HG02943 (cell line): ENCODE measurements around the gene PDE4B.

Source experiments
- ATAC-seq: cut with Tn5 transposase; IDR thresholded peaks from one replicate; pipeline ENCODE4 v1.9.1; 2021; ENCODE audit warnings: mild to moderate bottlenecking, low read depth, moderate library complexity; ENCODE audit not compliant: unreplicated experiment

PDE4B gene

DNA sequence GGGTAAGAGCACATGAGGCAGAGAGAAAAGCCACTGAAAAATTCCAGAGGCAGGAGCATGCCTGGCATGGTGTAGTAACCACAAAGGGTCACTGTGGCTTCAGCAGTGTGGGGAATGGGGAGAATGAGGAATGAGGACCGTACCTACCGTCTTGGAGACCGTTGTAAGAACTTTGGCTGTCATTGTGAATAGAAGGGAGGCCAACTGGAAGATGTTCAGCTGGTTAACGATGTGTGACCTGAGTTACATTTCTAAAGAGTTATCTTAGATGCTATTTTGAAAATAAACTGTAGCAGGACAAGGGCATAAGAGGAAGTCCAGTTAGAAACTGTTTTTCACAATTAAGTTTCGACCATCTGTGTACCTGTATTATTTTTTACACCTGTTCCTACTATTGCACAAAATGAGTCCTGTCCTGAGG lies 375.8 kb downstream of the PDE4B start:
- ATAC-seq: no peak

DNA sequence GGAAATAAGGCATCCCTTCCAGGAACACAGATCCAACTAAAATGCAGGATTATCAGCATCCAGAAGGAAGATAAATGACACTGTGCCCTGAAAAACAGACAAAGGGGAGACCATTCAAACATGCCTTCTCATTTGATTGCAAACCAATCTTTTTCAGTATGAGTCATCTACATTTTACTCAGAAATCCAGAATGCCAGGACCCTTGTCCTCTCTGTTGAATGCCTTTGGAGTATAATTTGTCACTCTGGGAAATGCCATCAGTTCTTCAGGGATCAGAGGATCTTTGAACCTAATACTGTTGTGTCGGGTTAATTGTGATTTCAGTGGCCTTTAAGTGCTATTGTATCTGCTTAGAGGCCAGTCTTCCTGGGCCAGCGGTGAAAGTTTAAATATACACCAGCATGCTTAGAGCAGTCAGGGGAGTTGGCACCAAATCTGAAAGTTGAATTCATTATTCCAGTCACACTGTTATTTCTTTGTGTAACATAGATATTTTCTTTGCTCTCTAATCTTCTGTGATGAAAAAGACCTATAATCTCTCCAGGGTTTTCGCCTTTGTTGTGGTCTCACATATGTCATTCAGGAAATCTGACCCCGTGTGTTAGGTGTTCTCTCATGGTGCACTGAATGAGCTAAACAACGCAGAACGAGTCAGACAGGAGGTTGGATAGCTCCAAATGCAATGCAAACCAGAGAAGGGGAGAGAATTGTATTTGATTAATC lies 376.4 kb downstream of the PDE4B start:
- ATAC-seq: no peak

DNA sequence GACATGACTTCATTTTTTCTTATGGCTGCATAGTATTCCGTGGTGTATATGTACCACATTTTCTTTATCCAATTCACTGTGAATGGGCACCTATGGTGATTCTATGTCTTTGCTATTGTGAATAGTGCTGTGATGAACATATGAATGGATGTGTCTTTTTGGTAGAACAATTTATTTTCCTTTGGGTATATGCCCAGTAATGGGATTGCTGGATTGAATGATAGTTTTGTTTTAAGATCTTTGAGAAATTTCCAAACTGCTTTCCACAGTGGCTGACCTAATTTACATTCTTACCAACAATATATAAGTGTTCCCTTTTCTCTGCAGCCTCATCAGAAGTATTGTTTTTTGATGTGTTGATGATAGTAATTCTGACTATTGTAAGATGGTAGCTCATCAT lies 379.6 kb downstream of the PDE4B start:
- ATAC-seq: no peak

DNA sequence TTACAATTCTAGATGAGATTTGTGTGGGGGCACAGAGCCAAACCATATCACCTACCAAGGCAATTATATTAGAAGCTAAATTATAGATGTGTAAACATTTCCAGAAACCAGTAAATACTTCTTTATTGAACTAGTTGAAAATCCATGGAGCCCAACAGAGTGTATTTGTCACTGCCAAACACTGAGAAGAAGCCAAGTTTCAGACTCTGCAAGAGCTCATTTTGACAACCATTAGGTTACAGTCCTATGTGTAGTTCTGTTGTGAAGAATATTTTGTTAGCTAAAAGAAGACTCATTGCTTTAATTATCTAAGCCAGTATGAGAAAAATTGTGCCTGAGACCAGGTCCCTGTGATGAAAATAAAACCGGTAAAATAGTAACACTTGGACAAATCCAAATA lies 382.4 kb downstream of the PDE4B start:
- no peak for ATAC-seq

DNA sequence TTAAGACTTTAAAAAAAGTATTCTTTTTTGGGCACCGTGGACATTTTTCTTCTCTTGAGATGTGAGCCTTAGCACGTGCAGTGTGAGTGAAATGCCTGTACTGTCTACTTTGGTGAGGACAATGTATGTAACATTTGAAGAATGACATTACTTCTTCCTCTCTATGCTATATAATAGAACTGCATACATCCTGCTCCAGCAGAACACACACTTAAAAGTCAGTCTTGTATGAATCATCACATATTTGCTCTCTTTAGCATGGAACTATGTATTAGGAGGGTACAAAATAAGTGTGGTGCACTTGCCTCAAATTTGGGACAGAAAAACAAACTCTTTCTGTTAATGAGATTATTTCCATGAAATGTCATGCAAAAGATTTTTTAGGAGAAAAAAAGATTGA lies 382.9 kb downstream of the PDE4B start:
- ATAC-seq: no peak

DNA sequence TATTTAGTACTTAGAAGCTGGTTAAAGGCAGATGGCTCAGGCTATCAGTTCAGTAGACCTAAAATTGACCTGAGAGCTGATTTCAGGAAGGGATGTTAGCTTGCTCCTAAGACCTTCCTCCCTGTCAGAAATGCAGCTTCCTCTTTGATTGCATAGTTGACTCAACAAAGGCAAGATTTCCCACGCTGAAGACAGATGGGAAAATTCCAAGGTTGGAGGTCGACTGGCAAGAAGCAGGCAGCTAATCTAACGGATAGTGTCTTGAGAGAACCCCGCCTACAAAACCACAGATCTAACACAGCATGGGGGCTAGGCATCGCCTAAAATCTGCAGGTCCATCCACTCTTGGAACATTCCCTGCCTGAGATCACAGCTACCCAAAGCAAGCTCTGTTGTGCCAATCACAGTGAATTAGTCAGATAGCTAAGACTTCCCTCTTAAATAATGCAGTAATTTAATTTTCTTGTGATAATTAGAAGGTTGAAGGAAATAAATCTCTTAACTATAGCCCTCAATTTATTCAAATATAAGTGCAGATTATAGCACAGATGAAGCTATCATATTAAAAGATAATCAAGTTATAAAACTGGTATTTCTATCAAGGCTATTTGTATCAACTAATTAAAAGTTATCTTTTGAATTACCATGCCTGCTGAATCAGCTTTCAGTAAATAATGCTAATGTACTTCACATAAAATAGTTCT lies 383.5 kb downstream of the PDE4B start:
- no peak for ATAC-seq

DNA sequence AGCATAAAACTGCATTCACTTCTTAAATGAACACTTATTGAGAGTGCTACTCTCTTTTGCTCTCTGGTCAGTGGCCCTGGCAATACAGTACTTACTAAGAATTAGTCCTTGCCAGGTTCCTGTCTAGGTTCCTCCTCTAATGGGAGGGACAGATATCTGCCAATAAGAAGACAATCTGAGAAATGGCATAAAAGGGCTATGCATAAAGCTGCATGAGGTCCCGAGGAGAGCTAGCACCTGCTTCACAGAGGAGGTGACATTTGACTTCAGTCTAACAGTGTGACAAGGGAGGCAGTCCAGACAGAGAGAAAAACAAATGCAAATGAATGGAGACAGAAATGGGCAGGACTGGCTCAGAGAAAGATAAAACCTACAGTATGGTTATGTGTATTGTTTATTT lies 384.1 kb downstream of the PDE4B start:
- ATAC-seq: no peak

DNA sequence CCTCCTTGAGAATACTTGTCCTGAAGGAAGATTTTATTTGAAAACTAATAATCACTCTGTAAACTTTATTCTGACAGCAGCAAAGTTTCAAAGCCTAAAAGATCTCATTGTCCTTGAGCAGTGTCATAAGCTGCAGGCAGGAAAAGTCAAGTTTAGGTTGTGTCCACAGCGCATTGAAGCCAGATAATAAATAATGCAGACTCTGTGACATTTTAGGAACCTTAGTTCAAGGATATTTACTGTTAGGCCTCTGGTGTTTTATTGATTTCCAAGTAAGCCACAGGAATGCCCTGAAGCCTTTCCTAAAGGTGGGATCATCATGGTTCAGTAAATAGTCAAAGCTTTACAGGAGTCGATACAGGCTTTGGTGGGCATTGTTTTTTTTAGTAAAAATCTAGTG lies 384.8 kb downstream of the PDE4B start:
- no peak for ATAC-seq

DNA sequence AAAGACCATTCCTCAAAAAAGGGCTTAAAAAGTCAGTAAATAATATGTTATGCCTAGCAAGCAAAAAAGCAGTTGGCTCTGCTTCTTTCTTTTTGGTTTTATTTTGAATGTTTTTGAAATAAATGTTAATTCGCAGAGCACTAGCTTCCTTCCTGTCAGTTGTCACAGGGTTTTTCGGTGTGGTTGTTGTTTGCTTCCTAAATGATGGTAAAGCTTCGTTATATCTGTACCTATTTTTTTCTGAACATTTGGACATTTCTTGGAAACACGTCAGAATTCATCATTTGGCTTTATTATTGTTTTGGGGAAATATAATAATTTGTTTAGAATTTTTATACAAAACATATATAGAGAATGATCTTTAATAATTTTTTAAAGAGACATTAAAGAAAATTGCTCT lies 389.3 kb downstream of the PDE4B start:
- ATAC-seq: no peak

DNA sequence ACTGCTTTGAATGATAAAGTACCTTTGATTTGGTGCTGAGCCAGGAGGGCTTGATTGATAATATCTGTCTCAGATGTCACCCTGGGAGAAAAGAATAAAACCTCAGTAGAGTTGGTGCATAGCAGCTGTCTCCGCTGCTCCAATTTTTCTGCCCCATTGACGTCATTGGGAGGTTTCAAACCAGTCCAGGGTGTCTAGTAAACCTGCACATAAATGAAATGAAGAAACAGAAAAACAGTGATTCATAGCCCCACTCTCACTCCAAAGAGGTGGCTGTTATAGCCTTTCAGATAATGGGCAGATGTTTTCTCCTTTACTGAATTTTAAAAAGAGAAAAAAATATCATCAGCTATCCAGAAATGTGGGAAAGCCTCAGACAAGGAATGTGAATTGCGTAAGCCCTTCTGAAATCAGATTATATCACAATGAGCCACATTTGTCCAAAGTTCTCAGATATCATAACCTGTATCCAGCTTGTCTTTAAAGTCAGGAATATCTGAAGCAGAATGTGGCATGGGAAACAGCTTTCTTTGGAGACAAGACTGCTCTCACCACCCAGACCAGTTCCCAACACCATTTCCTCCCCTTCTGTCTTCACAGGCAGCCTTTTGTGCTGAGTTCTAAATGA lies 390.0 kb downstream of the PDE4B start:
- ATAC-seq: no peak

DNA sequence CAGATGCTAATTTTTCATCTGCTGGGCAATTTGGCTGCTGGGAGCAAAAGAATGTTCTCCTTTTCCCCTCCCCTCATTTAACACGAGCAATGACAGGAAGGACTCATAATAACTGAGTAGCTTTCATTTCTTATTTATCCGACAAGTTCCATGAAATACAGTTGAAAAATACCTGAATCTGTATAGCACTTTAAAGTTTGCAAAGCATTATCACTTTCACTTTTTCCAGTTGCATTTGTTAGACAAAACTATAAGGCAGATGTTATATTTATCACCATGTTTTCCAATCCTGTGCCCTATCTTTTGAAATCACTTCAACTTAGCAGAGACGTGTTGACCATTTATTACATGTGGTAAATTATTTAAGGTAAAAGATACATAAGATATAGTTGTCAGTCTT lies 390.7 kb downstream of the PDE4B start:
- ATAC-seq: no peak

DNA sequence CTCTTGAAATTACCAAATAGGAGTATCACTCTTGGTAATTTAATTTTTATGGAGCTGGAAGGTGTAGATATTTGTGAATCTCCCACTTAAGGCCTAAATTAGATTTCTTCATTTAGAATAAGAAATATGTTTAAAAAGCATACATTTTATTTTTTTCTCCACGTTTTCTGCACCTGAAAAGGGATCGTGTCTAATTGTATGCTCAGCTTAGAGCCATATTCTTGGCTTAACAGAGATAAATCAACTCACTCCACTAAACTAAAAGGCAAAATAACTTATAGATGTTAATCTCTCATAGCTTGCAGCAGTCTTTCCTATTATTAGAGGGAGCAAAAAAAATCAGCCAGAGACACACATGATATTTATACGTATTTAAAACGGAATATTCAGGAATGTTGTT lies 404.4 kb downstream of the PDE4B start:
- ATAC-seq: no peak

DNA sequence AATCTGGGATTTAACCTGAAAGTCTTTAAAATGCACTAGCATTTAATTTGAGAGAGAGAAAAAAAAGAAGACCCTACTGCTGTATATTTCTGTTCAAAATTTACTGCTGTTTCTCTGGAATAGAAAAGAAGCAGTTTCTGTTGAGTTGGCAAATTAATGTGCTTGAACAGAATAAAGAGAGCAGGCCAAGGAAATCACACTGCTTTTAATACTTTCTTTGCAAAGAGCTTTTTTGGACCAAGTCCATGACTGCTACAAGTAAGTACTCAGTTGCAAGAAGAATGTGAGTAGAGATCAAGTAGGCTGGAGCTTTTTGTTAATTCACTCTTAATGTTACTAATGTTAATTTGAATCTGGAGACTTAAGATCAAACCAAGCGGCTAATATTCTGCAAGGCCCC lies 405.1 kb downstream of the PDE4B start:
- no peak for ATAC-seq

DNA sequence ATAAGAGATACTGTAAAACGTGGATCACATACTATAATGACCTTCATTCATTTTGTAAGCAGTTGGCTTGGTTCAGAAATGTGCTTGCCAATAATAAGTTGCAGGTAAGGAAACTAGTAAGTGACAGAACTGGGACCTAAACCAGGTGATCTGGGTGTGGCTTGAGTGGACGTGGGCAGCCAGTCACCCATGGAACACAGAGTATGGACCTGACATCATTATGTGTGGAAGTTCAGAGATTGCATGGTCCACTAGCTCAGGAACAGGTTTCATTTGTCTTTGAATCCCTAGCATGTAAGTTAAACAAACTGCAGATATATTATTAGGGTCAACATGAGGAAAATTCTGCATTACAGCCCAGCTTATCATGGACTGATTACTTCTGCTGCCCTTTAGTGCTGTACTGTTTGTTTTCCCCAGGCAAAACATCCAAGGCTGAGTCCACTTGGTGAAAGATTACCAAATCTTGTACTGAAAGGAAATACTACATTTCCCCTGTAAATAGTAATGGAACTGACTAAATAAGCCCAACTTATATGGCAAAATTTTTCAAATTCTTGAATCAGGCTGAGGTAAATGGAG lies 414.0 kb downstream of the PDE4B start:
- no peak for ATAC-seq

DNA sequence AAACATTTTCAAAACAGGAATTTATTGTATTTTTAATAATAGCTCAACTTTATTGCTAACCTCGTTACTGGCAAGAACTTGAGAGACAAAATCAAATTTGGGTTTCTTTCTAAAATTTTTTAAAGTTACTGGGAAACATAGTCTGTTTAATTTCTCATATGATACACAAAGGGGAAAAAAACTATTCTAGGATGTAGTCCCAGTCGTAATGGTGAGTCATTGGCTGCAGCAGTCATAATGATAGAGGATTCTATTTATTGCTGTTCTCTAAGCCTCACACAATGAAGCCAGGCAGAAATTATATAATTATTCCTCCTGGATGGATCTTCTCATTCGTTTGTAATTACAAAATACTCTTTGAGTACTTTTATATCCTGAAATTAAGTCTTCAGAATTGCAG lies 414.8 kb downstream of the PDE4B start:
- ATAC-seq: no peak

DNA sequence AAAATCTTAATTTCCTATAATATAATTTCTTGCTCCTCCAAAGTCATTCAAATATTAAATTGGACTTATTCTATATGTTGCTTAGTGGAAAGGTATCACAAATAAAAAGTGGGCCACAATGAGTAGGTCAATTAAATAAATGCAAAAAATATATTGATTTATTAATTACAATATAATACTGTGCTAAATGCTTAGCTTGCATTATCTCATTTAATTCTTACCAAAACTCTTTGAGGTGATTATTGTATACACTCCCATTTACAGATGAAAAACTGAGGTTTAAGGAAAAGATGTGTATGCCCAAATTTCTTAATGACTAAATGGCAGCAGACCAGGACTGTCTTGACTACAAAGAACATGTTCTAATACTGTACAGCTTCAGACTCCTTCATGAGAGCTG lies 415.9 kb downstream of the PDE4B start:
- ATAC-seq: no peak

DNA sequence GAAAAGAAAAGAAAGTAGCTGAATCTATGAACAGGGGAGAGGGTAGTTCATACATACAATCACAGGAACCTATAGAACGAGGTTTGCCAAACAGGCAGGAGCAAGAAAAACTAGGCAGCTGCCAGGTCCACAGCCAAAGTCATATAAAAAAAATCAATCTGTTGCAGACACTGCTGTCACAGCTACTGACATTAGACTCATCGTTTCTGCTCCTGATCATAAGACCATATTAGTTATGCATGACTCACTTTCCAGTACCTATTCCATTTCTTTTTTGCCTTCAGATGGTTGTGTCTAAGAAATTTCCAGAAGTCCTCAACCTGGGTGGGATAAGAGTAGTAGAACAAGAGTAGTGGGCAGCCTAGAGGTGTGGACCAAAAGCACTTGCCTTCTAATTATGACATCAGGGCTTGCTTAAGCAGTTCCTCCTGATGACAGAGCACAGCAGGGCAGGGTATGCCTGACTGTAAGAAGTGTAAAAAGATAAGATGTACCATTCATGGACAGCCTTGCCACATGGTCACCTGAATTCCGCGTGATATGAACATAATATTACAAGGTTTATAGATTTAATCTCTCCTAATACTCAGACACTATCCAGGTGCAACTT lies 418.0 kb downstream of the PDE4B start:
- no peak for ATAC-seq

DNA sequence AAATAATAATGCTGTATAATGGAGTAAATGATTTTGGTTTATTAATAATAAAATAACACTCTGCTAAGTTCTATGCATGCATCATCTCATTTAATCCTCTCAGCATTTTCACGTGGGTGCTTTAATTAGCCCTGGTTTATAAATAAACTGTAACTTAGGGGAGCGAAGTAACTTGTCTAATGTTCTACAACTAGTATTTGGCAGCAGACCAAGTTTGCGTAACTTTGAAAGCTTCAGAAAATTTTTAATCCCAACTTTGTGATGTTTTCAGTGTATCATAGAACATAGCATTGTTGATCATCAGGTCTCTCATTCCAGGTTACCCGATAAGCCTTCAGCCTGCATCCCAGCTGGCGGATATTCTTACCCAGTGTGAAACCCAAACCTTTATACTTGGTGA lies 418.8 kb downstream of the PDE4B start:
- no peak for ATAC-seq

DNA sequence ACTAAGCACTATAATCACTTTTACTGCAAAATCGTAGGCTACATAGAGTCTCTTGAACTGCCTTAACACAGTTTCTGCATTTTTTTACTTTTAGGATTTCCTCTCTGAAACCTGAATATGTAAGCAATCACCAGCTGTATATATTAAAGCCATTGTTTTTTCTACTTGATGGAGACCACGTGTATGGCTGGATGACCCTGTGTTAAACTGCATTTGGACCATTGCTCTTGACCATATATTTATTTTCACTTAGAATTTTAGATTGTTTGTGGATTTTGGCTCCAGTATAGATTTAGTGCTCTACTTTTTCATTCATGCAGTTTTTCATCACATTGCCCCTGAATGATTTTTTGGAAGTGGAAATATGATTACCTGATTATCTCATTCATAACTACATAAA lies 420.8 kb downstream of the PDE4B start:
- no peak for ATAC-seq

DNA sequence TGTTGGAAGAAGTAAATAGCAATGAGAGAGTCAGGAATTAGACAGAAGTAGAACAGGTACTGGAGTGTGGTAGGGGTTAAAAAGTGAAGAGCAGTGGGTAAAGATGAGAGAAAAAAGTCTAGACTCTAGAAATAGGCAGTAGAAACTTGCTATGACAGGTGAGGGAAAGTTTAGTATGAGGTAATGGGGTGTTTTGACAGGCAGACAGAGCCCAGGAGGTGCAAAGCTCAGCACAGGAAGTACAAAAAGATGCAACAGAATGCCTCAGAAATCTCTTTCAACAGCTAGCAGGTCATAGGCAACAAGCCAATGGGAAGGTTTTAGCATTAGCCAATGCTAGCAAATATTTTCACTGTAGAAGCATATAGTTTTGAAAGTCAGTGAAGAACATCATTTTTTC lies 422.2 kb downstream of the PDE4B start:
- no peak for ATAC-seq

DNA sequence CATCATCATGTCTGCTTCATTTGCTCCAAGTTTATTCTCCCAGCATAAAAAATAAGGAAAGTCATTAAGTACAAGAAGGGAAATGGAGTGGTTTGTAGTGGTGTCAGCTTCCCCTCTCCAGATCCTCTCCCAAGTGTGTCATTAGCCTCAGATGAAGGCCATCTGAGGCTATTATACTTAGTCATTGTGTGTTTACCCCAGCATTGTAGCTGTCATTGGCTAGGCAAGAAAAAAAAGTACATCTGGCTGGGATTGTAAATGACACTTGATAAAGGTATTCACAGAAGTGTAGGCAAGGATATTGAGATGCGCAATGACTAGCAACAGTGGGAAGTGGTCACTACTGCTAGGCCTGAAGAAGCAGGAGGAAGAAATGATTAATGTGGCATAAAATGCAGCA lies 424.3 kb downstream of the PDE4B start:
- no peak for ATAC-seq
